Nephron progenitor cell (in vitro differentiated cells): ENCODE measurements around the gene TBC1D3H.
"Not testable (repeated sequence)": the region's sequence is repeated elsewhere in the genome, so short reads cannot be mapped to it uniquely, and the experiment has no call there.

ENCODE experiments used
- DNase-seq: peaks from one replicate; pipeline ENCODE4 v3.0.0; 2021
- H3K27ac Mint-ChIP-seq: 2 replicates; pipeline ENCODE4 v1.8.0; 2021; ENCODE audit warnings: mild to moderate bottlenecking, moderate library complexity, mixed read lengths
- H3K27me3 Mint-ChIP-seq: 2 replicates; pipeline ENCODE4 v1.8.0; 2021; ENCODE audit warnings: mild to moderate bottlenecking, low read depth, mixed read lengths; ENCODE audit not compliant: poor library complexity
- H3K36me3 Mint-ChIP-seq: 2 replicates; pipeline ENCODE4 v1.8.0; 2021; ENCODE audit warnings: low read depth, mixed read lengths
- H3K4me1 Mint-ChIP-seq: 2 replicates; pipeline ENCODE4 v1.8.0; 2021; ENCODE audit warnings: mixed read lengths
- H3K4me3 Mint-ChIP-seq: 2 replicates; pipeline ENCODE4 v1.8.0; 2021; ENCODE audit warnings: mild to moderate bottlenecking, moderate library complexity, mixed read lengths
- H3K9me3 Mint-ChIP-seq: 2 replicates; pipeline ENCODE4 v1.8.0; 2021; ENCODE audit warnings: mild to moderate bottlenecking, moderate library complexity, mixed read lengths

TBC1D3H gene

GRCh38 chr17:36388385-36389245 lies at the start of gene TBC1D3H:
TSS of gene TBC1D3H (minus strand) at chr17:36388435. CDS start at chr17:36386895, 1,540 bp downstream.
- H3K27ac Mint-ChIP-seq, H3K4me1 Mint-ChIP-seq, H3K27me3 Mint-ChIP-seq, DNase-seq, H3K36me3 Mint-ChIP-seq, H3K4me3 Mint-ChIP-seq, H3K9me3 Mint-ChIP-seq: not testable (repeated sequence)

GRCh38 chr17:36428891-36429290 lies 40.7 kb upstream of the TBC1D3H start:
- not testable (repeated sequence) for H3K4me3 Mint-ChIP-seq, DNase-seq, H3K9me3 Mint-ChIP-seq, H3K27me3 Mint-ChIP-seq, H3K4me1 Mint-ChIP-seq, H3K27ac Mint-ChIP-seq, H3K36me3 Mint-ChIP-seq

GRCh38 chr17:36415180-36415941 lies 27.1 kb upstream of the TBC1D3H start:
- H3K27me3 Mint-ChIP-seq, H3K36me3 Mint-ChIP-seq, H3K9me3 Mint-ChIP-seq, H3K4me3 Mint-ChIP-seq, H3K4me1 Mint-ChIP-seq, H3K27ac Mint-ChIP-seq, DNase-seq: not testable (repeated sequence)

- not testable (repeated sequence) for H3K4me1 Mint-ChIP-seq, H3K27me3 Mint-ChIP-seq, H3K4me3 Mint-ChIP-seq, DNase-seq, H3K36me3 Mint-ChIP-seq, H3K27ac Mint-ChIP-seq, H3K9me3 Mint-ChIP-seq
Measured at GRCh38 chr17:36390943-36391645, 2.9 kb upstream of the TBC1D3H start.

- H3K4me3 Mint-ChIP-seq, H3K9me3 Mint-ChIP-seq, H3K4me1 Mint-ChIP-seq, H3K36me3 Mint-ChIP-seq, DNase-seq, H3K27ac Mint-ChIP-seq, H3K27me3 Mint-ChIP-seq: not testable (repeated sequence)
Measured at GRCh38 chr17:36375938-36376337, 12.3 kb downstream of the TBC1D3H start.

GRCh38 chr17:36362496-36362895 lies 25.7 kb downstream of the TBC1D3H start:
- H3K4me3 Mint-ChIP-seq, H3K27ac Mint-ChIP-seq, H3K4me1 Mint-ChIP-seq, H3K9me3 Mint-ChIP-seq, DNase-seq, H3K36me3 Mint-ChIP-seq, H3K27me3 Mint-ChIP-seq: not testable (repeated sequence)
